ENCODE measurements around the gene CTBP1. TPM values are rescaled to one million over a fixed set of nuclear protein-coding genes. Genes with fewer than 3 reads are reported as not detected.

The CTBP1 gene
- total and polyA plus RNA-seq, 9 of the 15 experiments (the other 6 are each of a cell fraction or from before 2014, with no cell fraction given) = 14.5 to 162 (median 68.2) TPM

DNA sequence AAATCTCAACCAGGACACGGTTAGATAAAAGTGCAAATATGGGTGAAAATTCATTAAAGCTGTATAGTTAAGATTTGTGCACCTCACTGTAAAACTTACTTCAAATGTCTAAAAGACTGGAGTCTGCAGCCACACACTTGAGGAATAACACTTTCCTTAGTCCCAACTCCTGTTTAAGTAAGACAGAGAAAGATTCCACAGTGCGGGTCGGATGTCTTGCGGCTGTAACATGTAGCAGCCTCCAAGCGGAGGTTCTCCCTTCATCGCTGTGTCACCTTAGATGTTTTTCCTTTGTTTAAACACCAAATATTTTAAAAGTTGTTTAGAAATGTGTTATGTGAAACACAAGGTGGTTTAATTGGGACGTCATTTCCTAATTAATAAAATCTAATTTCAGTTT, 39.9 kb upstream of the CTBP1 start:
- Histone ChIP-seq H3K27ac (ENCODE audit: extremely low read depth, low read depth, low read length) (peak overlapping the region; percentile 88; the same call in 1 of the 3 replicates), H3K79me2 (ENCODE audit: control insufficient read depth, insufficient read depth, low read length) (peaks cover 45% of the 10 kb centered on the region), H3K36me3 (ENCODE audit: control insufficient read depth, insufficient read depth, low read length) (peaks cover 29% of the 10 kb centered on the region; the same call in 2 of the 3 replicates), H3K4me1 (replicated peaks in 1 of 2; ENCODE audit: control insufficient read depth in 2 of 2, insufficient read depth in 2 of 2, low read length in 2 of 2) (peaks cover 11 to 32% of the 10 kb centered on the region in 2 experiments; a peak in 4 of 5 replicates), H3K9ac (ENCODE audit: insufficient read depth in 1 of 2, low read depth in 2 of 2, low read length in 2 of 2) (peak overlapping the region; percentile 88 to 92), H3K4me3 (peak overlapping the region; percentile 95), H4K20me1 (replicated peaks; ENCODE audit: control insufficient read depth, insufficient read depth, low read length) (peaks cover 30% of the 10 kb centered on the region), H3K9me1 (ENCODE audit: control insufficient read depth, insufficient read depth, low read length) (no peaks in the 10 kb centered on the region), H3K9me3 (replicated peaks; ENCODE audit: control insufficient read depth, insufficient read depth, low read depth, low read length) (0 out of 2 replicates have a peak, but pooled peaks cover 2% of the 10 kb centered on the region), H3K27me3 (ENCODE audit: control insufficient read depth in 2 of 2, insufficient read depth in 2 of 2, low read length in 2 of 2) (no peaks in the 10 kb centered on the region; a peak in 1 of 5 replicates), H3K4me2 (ENCODE audit: insufficient read depth, low read length) (peak overlapping the region; percentile 80), H2AFZ (ENCODE audit: low read depth, low read length) (peak overlapping the region; percentile 83; the same call in 1 of the 2 replicates)
- WGBS (ENCODE audit: insufficient coverage, low coverage, missing lambda C conversion rate) = 70% methylated on average over 7 of the region's 7 CpGs
- no TSS peak for BruUV-seq (replicated peaks)
- in situ Hi-C loops (cut with MboI) (no loop called here), intact Hi-C loops (cut with micrococcal nuclease) (loop anchor here (2.0 kb wide), 1 partner anchor 58 kb away; the partner anchor contains the start of gene UVSSA)
- peak; percentile 71 for FAIRE-seq
- TF ChIP-seq ZNF507 (tag; conservative IDR thresholded peaks at IDR 0.05) = no peak
- TF ChIP-seq HIVEP1 (CRISPR knock-in tag; IDR thresholded peaks at IDR 0.05) = no peak
- DNase-seq (ENCODE audit: extremely low read depth in 1 of 4, low spot score in 3 of 4) = no peak
- CTCF ChIA-PET (ENCODE audit: low intra/inter-chr PET ratio) = no interaction called here
- ATAC-seq = no peak
- POLR2A ChIA-PET = interaction anchor here (0.8 to 2.4 kb wide), 8 partner anchors 11 to 314 kb away, joined by 3 to 30 read pairs (median 4); partner anchors contain the start of gene UVSSA

DNA sequence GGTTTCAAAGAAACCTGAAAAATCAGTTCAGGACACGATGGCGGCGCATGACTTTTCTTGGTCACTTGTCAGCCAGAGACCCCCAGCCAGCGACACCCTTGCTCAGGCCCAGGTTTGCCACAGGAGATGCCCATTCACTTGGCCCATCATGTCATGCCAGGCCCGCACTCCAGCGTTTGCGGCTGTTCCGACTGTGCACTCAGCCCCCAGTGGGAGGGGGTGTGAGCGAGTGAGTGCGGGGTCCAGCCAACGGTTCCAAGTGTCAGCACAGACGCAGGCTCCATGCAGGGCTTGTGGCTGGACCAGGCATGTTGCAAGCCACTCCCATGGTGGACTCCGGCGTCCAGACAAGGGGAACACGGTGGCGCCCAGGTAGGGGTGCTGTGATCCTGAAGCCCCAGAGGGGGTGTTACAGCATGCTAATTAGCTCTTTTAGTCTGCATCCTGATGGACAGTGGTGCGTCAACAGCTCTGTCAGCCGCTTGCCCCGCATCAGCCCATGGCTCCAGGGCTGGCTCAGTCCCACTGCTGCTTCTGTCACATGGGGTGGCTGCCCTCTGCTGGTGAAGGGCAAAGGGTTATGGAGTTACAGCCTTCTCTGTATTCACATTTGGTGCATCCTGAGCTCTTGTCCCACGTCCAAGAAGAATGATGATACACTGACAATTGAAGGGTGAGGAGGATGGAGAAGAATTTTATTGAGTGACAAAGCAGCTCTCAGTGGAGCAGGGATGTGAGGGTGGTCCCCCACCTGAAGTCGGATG, 37.0 kb upstream of the CTBP1 start:
- 40% methylated on average over 21 of the region's 21 CpGs for WGBS (ENCODE audit: insufficient coverage, low coverage, missing lambda C conversion rate)
- no peaks in the 10 kb centered on the region for H3K9me1 ChIP-seq (ENCODE audit: control insufficient read depth, insufficient read depth, low read length)
- no peak for ATAC-seq
- intact Hi-C loops (cut with micrococcal nuclease) = no loop called here
- H3K27me3 ChIP-seq (ENCODE audit: control insufficient read depth in 2 of 2, insufficient read depth in 2 of 2, low read length in 2 of 2) = peaks cover 2 to 10% of the 10 kb centered on the region in 2 experiments; a peak in 4 of 5 replicates
- ChIA-PET POLR2A (no interaction called here), CTCF (ENCODE audit: low intra/inter-chr PET ratio) (no interaction called here)
- peaks cover 8% of the 10 kb centered on the region for H4K20me1 ChIP-seq (replicated peaks; ENCODE audit: control insufficient read depth, insufficient read depth, low read length)
- no peak overlapping the region for H3K9ac ChIP-seq (ENCODE audit: insufficient read depth in 1 of 2, low read depth in 2 of 2, low read length in 2 of 2)
- in situ Hi-C loops (cut with MboI) = no loop called here
- no peak overlapping the region for H3K27ac ChIP-seq (ENCODE audit: extremely low read depth, low read depth, low read length)
- H2AFZ ChIP-seq (ENCODE audit: low read depth, low read length) = no peak overlapping the region
- peaks cover 6% of the 10 kb centered on the region; the same call in 1 of the 3 replicates for H3K36me3 ChIP-seq (ENCODE audit: control insufficient read depth, insufficient read depth, low read length)
- peaks cover under 1 to 18% of the 10 kb centered on the region in 2 experiments; a peak in 2 of 5 replicates for H3K4me1 ChIP-seq (replicated peaks in 1 of 2; ENCODE audit: control insufficient read depth in 2 of 2, insufficient read depth in 2 of 2, low read length in 2 of 2)
- peaks cover 17% of the 10 kb centered on the region for H3K79me2 ChIP-seq (ENCODE audit: control insufficient read depth, insufficient read depth, low read length)
- H3K4me3 ChIP-seq = no peak overlapping the region
- DNase-seq (ENCODE audit: extremely low read depth in 1 of 4, low spot score in 3 of 4) = peak in 2 of 4 experiments; percentile 38 to 59
- H3K4me2 ChIP-seq (ENCODE audit: insufficient read depth, low read length) = no peak overlapping the region
- BruUV-seq (replicated peaks) = no TSS peak
- FAIRE-seq = peak; percentile 49
- 0 out of 2 replicates have a peak, but pooled peaks cover 2% of the 10 kb centered on the region for H3K9me3 ChIP-seq (replicated peaks; ENCODE audit: control insufficient read depth, insufficient read depth, low read depth, low read length)
- TF ChIP-seq YBX1 (IDR thresholded peaks at IDR 0.05) = no peak
- no peak for TF ChIP-seq BACH1 (tag; IDR thresholded peaks at IDR 0.05)
- TF ChIP-seq TRIM28 (IDR thresholded peaks at IDR 0.05) = peak; percentile 83; the same call in 1 of the 2 replicates
- TF ChIP-seq, protein P1, sequence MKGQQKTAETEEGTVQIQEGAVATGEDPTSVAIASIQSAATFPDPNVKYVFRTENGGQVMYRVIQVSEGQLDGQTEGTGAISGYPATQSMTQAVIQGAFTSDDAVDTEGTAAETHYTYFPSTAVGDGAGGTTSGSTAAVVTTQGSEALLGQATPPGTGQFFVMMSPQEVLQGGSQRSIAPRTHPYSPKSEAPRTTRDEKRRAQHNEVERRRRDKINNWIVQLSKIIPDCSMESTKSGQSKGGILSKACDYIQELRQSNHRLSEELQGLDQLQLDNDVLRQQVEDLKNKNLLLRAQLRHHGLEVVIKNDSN (CRISPR knock-in tag; IDR thresholded peaks at IDR 0.05) = peak; percentile 44; the same call in 1 of the 2 replicates
- no peak for TF ChIP-seq MAFK (IDR thresholded peaks at IDR 0.05; ENCODE audit: low read length)
- peak in 1 of 2 experiments; percentile 54; a peak in 3 of 4 replicates for TF ChIP-seq RAD21 (CRISPR knock-in tag; conservative IDR thresholded peaks at IDR 0.05 in 1 of 2, IDR thresholded peaks at IDR 0.05 in 1 of 2)
- TF ChIP-seq MLX (CRISPR knock-in tag; conservative IDR thresholded peaks at IDR 0.05) = no peak
- TF ChIP-seq, protein P2, sequence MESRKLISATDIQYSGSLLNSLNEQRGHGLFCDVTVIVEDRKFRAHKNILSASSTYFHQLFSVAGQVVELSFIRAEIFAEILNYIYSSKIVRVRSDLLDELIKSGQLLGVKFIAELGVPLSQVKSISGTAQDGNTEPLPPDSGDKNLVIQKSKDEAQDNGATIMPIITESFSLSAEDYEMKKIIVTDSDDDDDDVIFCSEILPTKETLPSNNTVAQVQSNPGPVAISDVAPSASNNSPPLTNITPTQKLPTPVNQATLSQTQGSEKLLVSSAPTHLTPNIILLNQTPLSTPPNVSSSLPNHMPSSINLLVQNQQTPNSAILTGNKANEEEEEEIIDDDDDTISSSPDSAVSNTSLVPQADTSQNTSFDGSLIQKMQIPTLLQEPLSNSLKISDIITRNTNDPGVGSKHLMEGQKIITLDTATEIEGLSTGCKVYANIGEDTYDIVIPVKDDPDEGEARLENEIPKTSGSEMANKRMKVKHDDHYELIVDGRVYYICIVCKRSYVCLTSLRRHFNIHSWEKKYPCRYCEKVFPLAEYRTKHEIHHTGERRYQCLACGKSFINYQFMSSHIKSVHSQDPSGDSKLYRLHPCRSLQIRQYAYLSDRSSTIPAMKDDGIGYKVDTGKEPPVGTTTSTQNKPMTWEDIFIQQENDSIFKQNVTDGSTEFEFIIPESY (CRISPR knock-in tag; IDR thresholded peaks at IDR 0.05) = peak; percentile 86
- TF ChIP-seq ARHGAP35 (IDR thresholded peaks at IDR 0.05; ENCODE audit: partially characterized antibody) = no peak

Measured in K562 (cell line).